ENCODE data around the gene GOLGA6L1.
"Not testable (repeated sequence)": the region's sequence is repeated elsewhere in the genome, so short reads cannot be mapped to it uniquely, and the experiment has no call there.

DNA sequence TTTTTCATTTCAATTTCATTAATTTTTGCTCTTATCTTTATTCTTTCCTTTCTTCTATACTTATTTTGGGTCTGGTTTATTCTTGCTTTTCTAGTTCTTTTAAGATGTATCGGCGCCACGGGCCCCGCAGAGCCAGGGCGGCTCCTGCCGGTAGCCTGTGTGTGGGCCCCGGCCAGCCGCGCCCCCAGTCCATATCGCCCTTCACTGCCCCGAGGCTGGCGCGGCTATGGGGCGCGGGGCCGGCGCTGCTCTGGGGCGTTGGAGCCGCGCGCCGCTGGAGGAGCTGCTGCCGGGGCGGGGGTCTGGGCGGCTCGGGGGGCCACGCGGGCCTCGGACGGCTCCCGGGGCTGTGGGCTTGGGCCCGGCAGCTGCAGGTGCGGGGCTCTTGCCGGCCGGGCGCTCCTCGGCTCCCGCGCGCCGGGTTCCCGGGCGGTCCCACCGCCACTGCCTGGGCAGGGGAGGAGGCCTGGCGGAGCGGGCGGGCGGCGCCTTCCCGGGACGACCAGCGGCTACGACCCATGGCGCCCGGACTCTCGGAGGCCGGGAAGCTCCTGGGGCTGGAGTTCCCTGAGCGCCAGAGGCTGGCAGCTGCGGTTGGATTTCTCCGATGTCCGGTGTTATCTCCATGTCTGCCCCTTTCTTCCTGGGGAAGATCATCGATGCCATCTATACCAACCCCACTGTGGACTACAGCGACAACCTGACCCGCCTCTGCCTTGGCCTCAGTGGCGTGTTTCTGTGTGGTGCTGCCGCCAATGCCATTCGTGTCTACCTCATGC is 43.3 kb upstream of the GOLGA6L1 start:
- TF ChIP-seq JUN (IDR thresholded peaks at IDR 0.05; ENCODE audit: low read depth, low read length); PHF8 (conservative IDR thresholded peaks at IDR 0.05; ENCODE audit: low read depth, low read length); TAF1 (IDR thresholded peaks at IDR 0.05; ENCODE audit: low read depth, low read length); EP300 (IDR thresholded peaks at IDR 0.05; ENCODE audit: borderline replicate concordance in 1 of 2, low read depth in 2 of 2, low read length in 2 of 2); POLR2A (IDR thresholded peaks at IDR 0.05; ENCODE audit: control extremely low read depth in 1 of 2, low read depth in 2 of 2, low read length in 2 of 2); RFX5 (IDR thresholded peaks at IDR 0.05; ENCODE audit: borderline replicate concordance, low read depth, low read length); JUND (IDR thresholded peaks at IDR 0.05; ENCODE audit: low read length): not testable (repeated sequence)
- TF ChIP-seq, protein P1, sequence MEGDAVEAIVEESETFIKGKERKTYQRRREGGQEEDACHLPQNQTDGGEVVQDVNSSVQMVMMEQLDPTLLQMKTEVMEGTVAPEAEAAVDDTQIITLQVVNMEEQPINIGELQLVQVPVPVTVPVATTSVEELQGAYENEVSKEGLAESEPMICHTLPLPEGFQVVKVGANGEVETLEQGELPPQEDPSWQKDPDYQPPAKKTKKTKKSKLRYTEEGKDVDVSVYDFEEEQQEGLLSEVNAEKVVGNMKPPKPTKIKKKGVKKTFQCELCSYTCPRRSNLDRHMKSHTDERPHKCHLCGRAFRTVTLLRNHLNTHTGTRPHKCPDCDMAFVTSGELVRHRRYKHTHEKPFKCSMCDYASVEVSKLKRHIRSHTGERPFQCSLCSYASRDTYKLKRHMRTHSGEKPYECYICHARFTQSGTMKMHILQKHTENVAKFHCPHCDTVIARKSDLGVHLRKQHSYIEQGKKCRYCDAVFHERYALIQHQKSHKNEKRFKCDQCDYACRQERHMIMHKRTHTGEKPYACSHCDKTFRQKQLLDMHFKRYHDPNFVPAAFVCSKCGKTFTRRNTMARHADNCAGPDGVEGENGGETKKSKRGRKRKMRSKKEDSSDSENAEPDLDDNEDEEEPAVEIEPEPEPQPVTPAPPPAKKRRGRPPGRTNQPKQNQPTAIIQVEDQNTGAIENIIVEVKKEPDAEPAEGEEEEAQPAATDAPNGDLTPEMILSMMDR (IDR thresholded peaks at IDR 0.05; ENCODE audit: control extremely low read depth in 1 of 3, insufficient read depth in 1 of 3, low read depth in 1 of 3, low read length in 3 of 3), result not testable (repeated sequence)
- TF ChIP-seq, protein P2, sequence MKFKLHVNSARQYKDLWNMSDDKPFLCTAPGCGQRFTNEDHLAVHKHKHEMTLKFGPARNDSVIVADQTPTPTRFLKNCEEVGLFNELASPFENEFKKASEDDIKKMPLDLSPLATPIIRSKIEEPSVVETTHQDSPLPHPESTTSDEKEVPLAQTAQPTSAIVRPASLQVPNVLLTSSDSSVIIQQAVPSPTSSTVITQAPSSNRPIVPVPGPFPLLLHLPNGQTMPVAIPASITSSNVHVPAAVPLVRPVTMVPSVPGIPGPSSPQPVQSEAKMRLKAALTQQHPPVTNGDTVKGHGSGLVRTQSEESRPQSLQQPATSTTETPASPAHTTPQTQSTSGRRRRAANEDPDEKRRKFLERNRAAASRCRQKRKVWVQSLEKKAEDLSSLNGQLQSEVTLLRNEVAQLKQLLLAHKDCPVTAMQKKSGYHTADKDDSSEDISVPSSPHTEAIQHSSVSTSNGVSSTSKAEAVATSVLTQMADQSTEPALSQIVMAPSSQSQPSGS (IDR thresholded peaks at IDR 0.05; ENCODE audit: low read length), result not testable (repeated sequence)

Measured in H1 (cell line).